MM.1S (cell line): ENCODE measurements around the gene MORN5.

Source experiments
- DNase-seq: peaks from one replicate; pipeline ENCODE4 v3.0.0-alpha.2; 2015
- H2AFZ ChIP-seq: fragments of 300-600 bp; sonication (generic); 2 replicates; pipeline ENCODE4 v1.6.0; 2016; ENCODE audit warnings: antibody characterized with exemption, low read length
- H3F3A ChIP-seq: fragments of 300-600 bp; sonication (generic); 2 replicates; pipeline ENCODE4 v1.6.1; 2016; ENCODE audit warnings: mild to moderate bottlenecking, antibody characterized with exemption, low read length, moderate library complexity, mixed read lengths; ENCODE audit not compliant: insufficient read depth
- H3K27ac ChIP-seq: fragments of 300-600 bp; sonication (generic); 2 replicates; pipeline ENCODE4 v1.5.1; 2016; ENCODE audit warnings: mild to moderate bottlenecking, low read length
- H3K27me3 ChIP-seq: fragments of 300-600 bp; sonication (generic); replicated peaks from 2 replicates; pipeline ENCODE4 v1.6.0; 2016; ENCODE audit warnings: low read length; ENCODE audit not compliant: insufficient read depth
- H3K36me3 ChIP-seq: fragments of 300-600 bp; sonication (generic); replicated peaks from 2 replicates; pipeline ENCODE4 v1.6.1; 2016; ENCODE audit warnings: mild to moderate bottlenecking, low read length, mixed read lengths; ENCODE audit not compliant: insufficient read depth
- H3K4me1 ChIP-seq: fragments of 300-600 bp; sonication (generic); 2 replicates; pipeline ENCODE4 v1.6.1; 2016; ENCODE audit warnings: low read length, mixed read lengths
- H3K4me2 ChIP-seq: fragments of 300-600 bp; sonication (generic); 2 replicates; pipeline ENCODE4 v1.6.0; 2016; ENCODE audit warnings: low read depth, low read length
- H3K4me3 ChIP-seq: fragments of 300-600 bp; sonication (generic); 2 replicates; pipeline ENCODE4 v1.5.1; 2016; ENCODE audit warnings: low read length, mixed read lengths
- H3K79me2 ChIP-seq: fragments of 300-600 bp; sonication (generic); 2 replicates; pipeline ENCODE4 v1.6.1; 2016; ENCODE audit warnings: mixed run types, low read length, mixed read lengths
- H3K9ac ChIP-seq: fragments of 300-600 bp; sonication (generic); 2 replicates; pipeline ENCODE4 v1.6.1; 2016; ENCODE audit warnings: low read length, mixed read lengths
- H3K9me2 ChIP-seq: fragments of 300-600 bp; sonication (generic); replicated peaks from 2 replicates; pipeline ENCODE4 v1.6.1; 2016; ENCODE audit warnings: mild to moderate bottlenecking, low read length, mixed read lengths; ENCODE audit not compliant: insufficient read depth
- H3K9me3 ChIP-seq: fragments of 300-600 bp; sonication (generic); replicated peaks from 2 replicates; pipeline ENCODE4 v1.6.1; 2016; ENCODE audit warnings: mild to moderate bottlenecking, low read length, mixed read lengths; ENCODE audit not compliant: insufficient read depth
- H4K20me1 ChIP-seq: fragments of 300-600 bp; sonication (generic); 2 replicates; pipeline ENCODE4 v1.6.1; 2016; ENCODE audit warnings: mild to moderate bottlenecking, low read length, moderate library complexity, mixed read lengths; ENCODE audit not compliant: insufficient read depth
- EZH2 ChIP-seq: fragments of 300-600 bp; sonication (generic); optimal IDR thresholded peaks from 2 replicates; pipeline ENCODE3; 2017; ENCODE audit warnings: low read depth, mild to moderate bottlenecking, antibody characterized with exemption, low read length, mixed read lengths
- EZH2phosphoT487 ChIP-seq: fragments of 300-600 bp; sonication (generic); IDR thresholded peaks from 2 replicates; pipeline ENCODE4 v1.6.1; 2018; ENCODE audit warnings: antibody characterized with exemption, low read length
- TF ChIP-seq, protein P1 (sequence below): fragments of 300-600 bp; sonication (generic); IDR thresholded peaks from 2 replicates; pipeline ENCODE4 v1.5.1; 2016; ENCODE audit warnings: antibody characterized with exemption, low read length, mixed read lengths

Gene MORN5

DNA sequence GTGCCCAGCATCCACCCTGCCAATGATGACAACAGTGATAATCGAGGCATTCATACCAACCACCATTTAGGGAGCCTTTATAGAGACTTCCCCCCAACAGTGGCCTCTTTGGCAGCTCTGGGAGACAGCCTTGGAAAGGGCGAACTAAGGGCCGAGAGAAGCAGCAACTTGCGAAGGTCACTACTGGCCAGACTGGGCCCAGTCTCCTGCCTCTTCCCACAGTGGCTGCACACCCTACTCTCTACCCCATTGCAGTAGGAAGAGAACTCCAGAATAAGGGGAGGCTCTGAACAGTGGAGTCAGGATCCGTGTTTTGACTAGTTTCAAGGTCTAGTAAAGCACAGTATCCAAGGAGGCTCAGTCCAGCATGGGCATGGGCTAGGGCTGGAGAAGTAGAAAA, 63.7 kb downstream of the MORN5 start:
- no peak overlapping the region for H2AFZ ChIP-seq
- H3K9me2 ChIP-seq, result no peaks in the 10 kb centered on the region
- no peak for DNase-seq
- no peak overlapping the region for H3K4me2 ChIP-seq
- H3K36me3 ChIP-seq, result no peaks in the 10 kb centered on the region
- no peak overlapping the region for H3K9ac ChIP-seq
- H3F3A ChIP-seq, result no peaks in the 10 kb centered on the region
- no peaks in the 10 kb centered on the region for H3K4me1 ChIP-seq
- no peaks in the 10 kb centered on the region for H4K20me1 ChIP-seq
- no peaks in the 10 kb centered on the region for H3K79me2 ChIP-seq
- H3K27me3 ChIP-seq, result peaks cover 30% of the 10 kb centered on the region
- no peak overlapping the region for H3K27ac ChIP-seq
- TF ChIP-seq, protein P1, sequence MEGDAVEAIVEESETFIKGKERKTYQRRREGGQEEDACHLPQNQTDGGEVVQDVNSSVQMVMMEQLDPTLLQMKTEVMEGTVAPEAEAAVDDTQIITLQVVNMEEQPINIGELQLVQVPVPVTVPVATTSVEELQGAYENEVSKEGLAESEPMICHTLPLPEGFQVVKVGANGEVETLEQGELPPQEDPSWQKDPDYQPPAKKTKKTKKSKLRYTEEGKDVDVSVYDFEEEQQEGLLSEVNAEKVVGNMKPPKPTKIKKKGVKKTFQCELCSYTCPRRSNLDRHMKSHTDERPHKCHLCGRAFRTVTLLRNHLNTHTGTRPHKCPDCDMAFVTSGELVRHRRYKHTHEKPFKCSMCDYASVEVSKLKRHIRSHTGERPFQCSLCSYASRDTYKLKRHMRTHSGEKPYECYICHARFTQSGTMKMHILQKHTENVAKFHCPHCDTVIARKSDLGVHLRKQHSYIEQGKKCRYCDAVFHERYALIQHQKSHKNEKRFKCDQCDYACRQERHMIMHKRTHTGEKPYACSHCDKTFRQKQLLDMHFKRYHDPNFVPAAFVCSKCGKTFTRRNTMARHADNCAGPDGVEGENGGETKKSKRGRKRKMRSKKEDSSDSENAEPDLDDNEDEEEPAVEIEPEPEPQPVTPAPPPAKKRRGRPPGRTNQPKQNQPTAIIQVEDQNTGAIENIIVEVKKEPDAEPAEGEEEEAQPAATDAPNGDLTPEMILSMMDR, result no peak
- TF ChIP-seq EZH2, result no peak
- TF ChIP-seq EZH2phosphoT487, result no peak
- H3K9me3 ChIP-seq, result no peaks in the 10 kb centered on the region
- H3K4me3 ChIP-seq, result no peak overlapping the region

DNA sequence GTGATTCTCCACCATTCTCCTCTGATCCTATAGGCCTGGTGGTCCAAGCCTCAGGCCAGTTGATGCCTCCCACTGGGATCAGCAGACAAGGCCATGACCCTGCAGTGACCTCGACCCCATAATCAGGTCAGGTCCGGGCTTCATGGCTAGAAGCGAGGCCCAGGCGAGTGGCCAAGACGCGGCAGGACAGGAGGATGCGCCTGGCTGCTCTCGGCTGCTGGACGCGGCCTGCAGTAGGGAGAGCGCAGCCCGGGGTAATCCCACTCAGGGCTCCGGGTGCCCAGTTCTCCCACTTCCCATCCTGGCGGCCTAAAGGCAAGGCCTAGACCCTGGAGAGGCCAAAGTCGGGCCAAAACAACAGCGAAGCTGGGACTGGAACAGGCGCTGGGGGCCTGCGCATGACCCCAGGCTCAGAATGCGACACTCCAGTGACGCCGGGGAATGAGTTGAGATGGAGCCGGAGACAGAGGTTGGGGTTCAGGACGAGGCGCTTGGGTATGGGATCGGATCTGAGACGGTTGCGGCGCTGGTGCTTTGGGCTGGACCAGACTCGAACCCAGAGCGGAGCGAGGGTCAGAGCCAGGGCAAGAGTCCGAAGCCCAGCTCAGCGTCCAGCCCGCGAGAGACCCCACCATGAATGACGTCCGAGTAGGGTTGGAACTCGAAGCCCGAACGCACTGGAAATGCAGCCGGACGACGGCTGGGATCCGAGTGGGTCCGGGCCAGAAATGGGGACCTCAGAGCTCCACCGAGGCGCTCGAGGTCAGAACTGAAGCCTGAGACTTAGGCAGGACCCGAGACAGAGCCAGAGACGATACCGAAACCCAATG, 65.8 kb downstream of the MORN5 start:
- Histone ChIP-seq H3K9ac (no peak overlapping the region), H3K4me2 (no peak overlapping the region), H3K27ac (no peak overlapping the region), H3K36me3 (no peaks in the 10 kb centered on the region), H3K27me3 (peaks cover 24% of the 10 kb centered on the region), H3F3A (no peaks in the 10 kb centered on the region), H3K4me3 (no peak overlapping the region), H3K9me2 (no peaks in the 10 kb centered on the region), H3K79me2 (no peaks in the 10 kb centered on the region), H3K9me3 (no peaks in the 10 kb centered on the region), H2AFZ (no peak overlapping the region), H3K4me1 (no peaks in the 10 kb centered on the region), H4K20me1 (no peaks in the 10 kb centered on the region)
- DNase-seq, result no peak
- TF ChIP-seq, protein P1, result no peak
- TF ChIP-seq EZH2phosphoT487, result no peak
- no peak for TF ChIP-seq EZH2

DNA sequence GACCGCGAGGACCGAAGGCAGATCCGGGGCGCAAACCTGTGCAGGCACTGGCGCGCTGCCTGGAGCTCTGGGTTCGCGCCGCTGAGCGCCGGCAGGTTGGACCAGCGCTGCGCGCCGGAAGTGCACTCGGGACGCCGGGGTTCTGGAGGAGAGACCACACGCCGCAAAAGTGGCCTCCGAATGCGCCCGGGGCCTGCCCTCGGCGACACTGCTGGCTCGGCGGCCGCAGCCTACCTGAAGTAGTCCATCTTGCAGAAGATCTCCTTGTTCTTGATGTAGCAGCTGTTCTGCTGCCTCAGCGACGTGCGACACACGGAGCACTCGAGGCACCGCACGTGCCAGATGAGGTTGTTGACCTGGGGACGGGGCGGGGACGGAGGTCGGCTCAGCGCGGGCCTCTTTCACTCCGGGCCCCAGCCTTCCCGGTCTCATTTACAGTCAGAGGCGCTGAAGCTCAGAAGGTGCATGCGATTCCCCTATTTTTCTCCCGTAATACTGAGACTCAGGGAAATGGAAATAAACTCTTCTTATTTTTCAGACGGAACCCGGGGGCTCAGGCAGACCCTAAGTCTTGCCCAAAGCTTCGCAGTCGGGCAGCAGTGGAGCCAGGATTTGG, 66.5 kb downstream of the MORN5 start:
- no peak overlapping the region for H3K4me3 ChIP-seq
- no peaks in the 10 kb centered on the region for H3K9me2 ChIP-seq
- no peaks in the 10 kb centered on the region for H4K20me1 ChIP-seq
- peaks cover 21% of the 10 kb centered on the region for H3K27me3 ChIP-seq
- no peaks in the 10 kb centered on the region for H3K36me3 ChIP-seq
- H3K9ac ChIP-seq, result no peak overlapping the region
- H2AFZ ChIP-seq, result no peak overlapping the region
- H3K27ac ChIP-seq, result no peak overlapping the region
- H3K79me2 ChIP-seq, result no peaks in the 10 kb centered on the region
- no peaks in the 10 kb centered on the region for H3F3A ChIP-seq
- H3K9me3 ChIP-seq, result no peaks in the 10 kb centered on the region
- no peak overlapping the region for H3K4me2 ChIP-seq
- DNase-seq, result no peak
- TF ChIP-seq EZH2phosphoT487 (no peak), EZH2 (no peak)
- TF ChIP-seq, protein P1, result no peak
- H3K4me1 ChIP-seq, result no peaks in the 10 kb centered on the region
